Measurements from ENCODE around the gene MOV10L1.
"Not testable (repeated sequence)": the region's sequence is repeated elsewhere in the genome, so short reads cannot be mapped to it uniquely, and the experiment has no call there.

Gene MOV10L1

DNA sequence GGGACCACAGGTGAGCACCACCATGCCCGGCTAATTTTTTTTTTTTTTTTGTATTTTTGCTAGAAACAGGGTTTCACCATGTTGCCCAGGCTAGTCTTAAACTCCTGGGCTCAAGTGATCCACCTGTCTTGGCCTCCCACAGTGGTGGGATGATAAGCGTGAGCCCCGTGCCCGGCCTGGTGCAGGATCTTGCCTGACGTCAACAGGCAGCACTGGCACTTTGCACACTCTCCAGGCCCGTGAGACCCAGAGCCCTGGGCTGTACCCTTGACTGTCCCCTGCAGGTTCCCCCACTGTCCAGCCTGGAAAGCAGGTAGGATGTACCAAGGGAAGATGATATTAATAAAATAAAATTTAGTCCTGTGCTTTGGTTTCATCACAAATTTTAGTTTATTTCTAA lies 51.7 kb downstream of the MOV10L1 start:
- DNase-seq: peak; percentile 25

DNA sequence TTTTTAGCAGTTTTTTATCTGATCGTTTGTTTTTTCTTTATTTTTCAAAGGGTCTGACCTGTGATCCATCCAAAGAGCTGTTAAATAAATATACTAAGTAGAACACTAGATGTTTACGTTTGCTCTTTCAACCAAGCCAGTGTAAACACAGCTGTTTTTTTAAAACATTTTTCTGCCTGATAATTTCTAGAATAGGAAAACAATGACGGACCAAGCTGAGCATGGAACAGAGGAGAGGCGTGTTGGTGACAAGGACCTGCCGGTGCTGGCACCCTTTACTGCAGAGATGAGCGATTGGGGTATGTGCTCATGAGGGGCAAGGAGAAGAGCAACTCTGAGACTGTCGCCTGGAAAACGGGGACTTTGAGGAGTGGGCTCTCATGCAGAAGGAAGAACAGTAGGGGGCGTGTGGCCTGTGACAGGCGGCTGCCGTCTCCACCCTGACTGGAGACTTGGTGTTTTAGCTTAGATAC lies 52.1 kb downstream of the MOV10L1 start:
- peak; percentile 22 for DNase-seq

DNA sequence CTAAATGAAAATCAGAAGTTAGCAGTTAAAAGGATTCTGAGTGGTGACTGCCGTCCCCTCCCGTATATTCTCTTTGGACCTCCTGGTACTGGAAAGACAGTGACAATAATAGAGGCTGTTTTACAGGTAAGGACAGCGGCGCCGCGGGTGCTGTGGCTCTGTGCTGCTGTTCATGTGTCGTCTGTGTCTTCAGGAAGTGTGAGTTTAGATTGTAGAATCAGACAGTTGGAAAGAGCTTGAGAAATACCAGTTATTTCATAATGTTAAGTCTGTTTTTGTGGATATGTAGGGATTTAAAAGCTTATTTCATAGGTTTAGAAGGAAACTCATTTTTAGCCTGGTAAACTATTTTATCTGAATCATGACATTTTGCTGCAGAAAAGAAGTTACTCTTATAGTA lies 53.3 kb downstream of the MOV10L1 start:
- DNase-seq: no peak

DNA sequence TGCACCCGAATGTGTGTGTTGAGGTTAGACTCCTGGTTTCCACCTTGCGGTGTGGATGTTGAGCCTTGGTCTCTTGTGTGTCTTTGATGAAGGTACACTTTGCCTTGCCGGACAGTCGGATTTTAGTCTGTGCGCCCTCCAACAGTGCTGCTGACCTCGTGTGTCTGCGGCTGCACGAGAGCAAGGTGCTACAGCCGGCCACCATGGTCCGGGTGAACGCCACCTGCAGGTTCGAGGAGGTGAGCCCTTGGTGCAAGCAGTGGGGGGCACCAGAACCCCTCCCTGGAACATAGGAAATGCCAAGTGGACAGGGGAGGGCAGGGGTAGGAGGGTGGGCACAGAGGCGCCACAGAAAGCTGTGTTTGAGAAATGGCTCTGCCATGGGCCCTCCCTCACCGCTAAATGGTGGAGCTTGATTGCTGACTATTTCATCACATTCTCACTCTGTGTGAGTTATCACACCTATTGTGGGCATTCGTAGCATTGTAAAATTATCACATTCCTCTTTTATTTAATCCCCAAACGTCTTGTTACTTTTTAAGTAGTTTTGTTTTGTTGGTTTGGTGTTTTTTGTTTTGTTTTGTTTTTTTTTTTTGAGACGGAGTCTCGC lies 54.3 kb downstream of the MOV10L1 start:
- DNase-seq: no peak

DNA sequence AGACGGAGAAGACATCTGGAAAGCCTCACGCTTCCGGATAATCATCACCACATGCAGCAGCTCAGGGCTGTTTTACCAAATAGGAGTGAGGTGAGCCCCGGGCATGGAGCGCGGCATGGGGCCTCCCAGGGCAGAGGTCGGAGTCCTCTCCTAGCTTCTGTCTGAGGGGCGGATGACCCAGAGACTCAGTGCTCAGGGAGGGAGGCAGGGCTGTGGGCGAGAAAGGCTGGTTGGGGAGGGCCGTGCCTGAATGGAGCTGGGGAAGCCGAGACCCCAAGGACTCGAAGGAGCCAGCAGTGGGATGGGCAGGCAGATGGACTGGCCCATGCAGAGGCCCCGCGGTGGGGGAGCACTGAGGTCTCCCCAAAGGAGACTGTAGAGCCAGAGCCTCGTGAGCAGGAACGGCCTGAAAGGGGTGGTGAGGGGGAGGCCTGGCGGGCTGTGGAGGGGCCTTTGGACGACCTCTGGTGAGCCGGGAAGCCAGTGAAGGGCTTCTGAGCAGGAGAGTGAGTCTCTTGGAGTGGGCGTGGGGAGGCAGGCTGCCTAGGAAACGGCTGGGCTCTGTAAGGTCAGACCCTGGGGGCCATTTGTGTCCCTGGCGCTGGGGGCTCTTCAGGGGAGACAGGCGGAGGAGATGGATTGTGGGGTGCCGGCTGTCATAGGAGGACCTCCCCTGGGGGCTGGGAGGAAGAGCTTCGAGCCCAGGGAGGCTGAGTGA lies 56.1 kb downstream of the MOV10L1 start:
- no peak for DNase-seq

DNA sequence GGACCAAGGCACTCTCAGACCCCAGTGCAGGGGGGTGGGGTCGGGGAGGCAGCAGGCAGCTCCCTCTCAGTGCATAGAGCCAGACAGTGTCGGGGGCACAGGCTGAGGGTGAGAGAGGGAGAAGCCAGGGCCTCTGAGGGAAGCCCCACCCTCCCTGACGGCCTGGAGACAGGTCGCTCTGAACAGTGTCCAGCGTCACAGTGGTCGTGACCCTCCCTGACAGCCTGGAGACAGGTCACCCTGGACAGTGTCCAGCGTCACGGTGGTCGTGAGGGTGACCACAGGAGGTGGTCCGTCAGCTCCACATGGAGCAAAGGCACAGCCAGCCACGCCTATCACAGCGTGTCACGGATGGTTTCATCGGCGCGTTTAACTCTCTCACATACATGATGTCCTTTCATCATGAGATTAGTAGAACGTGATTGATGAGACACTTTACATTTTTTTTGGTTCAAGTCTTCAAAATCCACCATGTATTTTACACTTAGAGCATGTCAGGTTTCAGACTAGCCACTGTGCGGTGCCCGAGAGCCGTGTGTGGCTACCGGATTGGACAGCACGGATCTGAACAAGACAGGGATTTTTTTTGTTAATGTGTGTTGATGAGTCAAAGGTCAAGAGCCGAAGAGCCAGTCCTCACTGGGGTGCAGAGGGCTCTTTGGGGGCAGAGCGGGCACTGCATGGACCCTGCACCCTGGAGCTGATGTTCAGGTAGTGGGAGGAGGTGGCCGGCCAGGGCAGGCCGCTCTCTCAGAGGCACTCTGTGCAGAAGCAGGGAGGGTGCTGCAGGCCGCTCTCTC lies 56.8 kb downstream of the MOV10L1 start:
- peak; percentile 16 for DNase-seq

DNA sequence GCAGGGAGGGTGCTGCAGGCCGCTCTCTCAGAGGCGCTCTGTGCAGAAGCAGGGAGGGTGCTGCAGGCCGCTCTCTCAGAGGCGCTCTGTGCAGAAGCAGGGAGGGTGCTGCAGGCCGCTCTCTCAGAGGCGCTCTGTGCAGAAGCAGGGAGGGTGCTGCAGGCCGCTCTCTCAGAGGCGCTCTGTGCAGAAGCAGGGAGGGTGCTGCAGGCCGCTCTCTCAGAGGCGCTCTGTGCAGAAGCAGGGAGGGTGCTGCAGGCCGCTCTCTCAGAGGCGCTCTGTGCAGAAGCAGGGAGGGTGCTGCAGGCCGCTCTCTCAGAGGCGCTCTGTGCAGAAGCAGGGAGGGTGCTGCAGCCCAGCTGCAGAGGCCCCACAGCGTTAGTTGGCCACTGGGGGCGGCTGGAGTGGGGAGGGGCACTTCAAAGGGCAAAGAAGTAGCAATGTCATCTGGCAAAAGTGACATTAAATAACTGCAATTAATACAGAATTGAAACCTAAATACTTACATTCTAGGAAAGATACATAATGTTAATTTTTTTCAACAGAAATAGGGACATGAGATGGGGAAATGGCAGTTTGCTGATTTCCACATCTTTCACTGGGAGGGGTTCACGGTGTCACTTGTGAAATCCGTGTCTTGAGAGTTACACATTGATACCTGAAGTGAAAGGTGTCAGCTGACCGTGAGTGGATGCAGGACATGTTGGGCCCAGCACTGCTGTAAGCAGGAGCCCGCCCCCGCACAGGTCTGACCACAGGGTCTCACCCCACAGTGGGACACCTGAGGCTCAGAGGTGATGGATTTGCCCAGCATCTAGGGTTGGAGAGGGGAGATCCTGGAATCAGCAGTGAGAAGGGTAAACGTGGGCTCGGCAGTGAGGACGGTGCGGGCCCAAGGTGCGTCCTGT lies 57.7 kb downstream of the MOV10L1 start:
- not testable (repeated sequence) for DNase-seq

DNA sequence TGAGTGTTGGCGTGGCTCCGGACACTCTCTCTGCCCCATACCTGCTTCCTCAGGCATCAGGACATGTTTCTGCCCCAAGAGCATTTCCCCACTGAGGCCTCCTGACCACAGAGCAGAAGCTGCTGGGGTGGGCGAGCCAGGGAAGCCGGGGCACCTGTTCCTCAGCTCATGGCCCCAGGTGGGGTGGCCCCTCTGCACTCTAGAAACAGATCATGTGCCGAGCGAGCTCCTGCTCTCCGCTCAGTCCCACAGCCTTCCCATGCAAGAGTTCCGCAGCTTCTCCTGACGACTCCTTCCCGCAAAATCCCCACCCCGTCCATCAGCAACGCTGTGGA lies 58.3 kb downstream of the MOV10L1 start:
- no peak for DNase-seq

DNA sequence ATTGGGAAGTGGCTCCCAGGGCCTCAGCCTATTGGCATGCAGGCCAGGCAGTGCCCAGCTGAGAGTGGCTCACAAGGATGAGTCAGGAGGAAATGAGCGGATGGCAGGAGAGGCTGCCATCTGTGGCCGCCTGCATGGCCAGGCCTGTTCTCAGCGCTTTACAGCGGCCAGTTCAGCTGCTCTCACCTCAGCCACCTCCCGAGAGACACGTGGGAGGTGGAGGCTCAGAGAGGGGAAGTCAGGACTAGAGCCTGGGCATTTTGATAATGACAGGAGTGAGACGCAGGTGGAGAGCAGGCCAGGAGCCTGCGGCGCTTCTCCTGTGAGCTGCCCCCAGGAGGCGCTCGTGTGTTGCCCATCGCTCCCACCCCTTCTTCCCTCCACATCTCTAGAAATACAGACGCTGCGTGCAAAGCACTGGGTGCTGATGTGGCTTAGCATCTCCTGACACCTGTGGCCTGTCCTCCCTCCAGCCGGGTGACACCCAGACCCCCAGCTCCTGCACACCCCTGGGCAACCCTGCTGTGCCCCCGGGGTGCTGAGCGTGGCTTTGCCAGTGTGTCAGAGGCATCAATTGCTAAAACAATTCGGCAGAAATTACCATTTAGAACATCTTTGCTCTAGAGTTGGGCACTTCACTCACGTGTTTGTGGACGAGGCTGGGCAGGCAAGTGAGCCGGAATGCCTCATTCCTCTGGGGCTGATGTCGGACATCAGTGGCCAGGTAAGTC lies 59.4 kb downstream of the MOV10L1 start:
- no peak for DNase-seq

DNA sequence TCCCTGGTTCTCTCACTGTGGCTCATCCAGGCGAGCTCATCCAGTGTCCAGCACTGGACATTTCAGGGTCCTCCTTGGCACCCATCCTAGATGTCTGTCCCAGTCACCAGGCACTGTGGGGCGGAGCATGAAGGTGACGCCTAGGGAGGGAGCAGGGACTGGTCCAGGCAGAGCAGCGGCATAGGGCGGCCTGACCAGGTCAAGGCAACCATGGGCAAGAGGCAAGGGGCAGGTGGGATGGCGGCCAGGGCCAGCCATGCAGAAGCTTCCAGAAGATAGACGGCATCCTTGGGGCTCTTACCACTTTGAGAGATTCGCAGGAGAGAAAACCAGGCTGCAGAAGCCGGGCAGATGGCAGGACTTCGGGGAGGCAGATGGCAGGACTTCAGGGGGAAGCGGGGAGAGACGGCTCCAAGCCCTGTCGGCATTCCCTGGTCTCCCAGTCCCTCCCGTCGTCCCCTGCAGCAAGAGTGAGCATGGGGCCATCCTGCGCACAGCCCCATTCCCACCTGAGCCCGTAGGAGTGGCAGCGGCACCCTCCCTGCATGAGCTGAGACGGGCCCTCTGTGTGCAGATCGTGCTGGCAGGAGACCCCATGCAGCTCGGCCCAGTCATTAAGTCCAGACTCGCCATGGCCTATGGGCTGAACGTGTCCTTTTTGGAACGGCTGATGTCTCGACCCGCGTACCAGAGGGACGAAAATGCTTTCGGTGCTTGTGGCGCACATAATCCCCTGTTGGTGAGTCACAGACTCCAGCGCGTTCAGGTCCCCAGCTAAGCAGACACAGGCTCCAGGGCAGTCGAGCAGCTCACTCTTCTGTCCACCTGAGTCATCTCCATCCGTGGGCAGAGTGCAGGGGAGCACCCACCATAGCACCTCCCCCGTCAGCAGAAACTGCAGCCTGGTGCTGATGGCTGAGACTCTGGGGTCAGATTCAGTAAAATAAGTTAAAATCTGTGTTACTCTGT lies 60.6 kb downstream of the MOV10L1 start:
- DNase-seq: no peak

DNA sequence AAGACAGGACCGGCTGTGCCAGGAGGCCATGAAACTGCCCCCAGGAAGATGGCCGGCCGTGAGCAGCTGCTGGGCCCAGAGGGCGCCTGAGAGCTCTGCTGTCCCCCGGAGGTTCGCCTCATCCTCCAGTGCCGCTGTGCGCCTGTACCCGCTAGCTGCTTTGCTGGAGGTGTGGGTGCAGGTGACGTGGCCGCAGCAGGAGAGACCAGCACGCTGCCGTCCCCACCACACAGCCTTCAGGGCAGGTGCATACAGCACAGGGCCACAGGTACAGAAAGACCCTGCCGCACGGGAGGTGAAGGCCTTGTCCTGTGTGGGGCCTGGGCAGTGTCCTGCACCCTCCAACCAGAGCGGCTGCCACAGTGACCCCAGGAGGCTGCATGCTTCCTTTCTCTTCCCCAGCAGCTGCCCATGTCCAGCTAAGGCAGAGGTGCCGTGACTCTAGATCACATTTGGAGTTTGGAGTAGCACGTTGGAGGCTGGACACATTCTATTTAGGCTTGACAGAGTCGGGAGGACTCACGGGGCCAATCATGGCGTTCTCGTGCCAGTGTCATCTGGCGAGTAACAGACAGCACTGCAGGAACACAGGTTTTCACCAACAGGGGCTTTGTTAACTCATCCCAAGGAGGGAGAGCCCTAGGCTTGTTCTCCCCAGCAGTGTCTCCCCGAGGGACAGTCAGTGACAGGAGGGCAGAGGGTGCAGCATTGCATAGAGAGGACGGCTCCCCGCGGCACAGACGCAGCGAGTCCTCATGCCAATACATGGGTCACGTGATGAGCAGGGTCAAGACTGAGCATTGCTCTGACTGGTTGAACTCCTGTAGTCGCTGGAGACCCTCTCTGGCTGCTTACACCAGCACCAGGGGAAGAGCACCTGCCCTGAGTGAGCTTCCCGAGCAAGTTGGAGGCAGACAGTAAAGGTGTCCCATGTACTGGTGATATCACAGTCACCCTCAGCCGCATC lies 62.0 kb downstream of the MOV10L1 start:
- DNase-seq: no peak

DNA sequence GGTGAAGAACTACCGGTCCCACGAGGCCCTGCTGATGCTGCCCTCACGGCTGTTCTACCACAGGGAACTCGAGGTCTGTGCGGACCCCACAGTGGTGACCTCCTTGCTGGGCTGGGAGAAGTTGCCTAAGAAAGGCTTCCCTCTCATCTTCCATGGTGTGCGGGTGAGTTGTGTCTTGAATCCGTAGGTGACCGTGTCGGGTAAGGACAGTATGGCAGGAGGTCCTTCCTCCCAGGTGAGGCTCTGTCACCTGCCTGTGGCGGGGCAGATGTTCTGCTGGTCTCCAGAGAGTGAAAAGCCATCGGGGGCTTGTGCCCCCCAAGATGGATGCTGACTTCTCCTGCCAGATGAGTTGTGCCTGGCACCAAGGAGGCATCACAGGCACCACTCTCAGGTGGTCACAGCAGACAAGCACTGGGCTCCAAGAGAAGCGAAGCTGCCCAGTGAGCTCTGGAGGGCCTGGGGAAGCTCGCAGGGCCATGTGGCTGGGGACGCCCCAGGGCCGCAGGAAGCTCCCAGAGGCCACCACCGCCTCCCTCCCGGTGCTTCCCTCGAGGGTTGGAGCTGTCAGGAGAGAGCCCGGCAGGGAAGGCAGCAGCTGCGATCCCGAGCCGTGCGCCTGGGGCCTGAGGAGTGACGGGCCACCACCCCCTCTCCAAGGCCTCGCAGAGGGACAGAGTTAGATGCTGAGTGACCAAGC lies 63.4 kb downstream of the MOV10L1 start:
- no peak for DNase-seq

DNA sequence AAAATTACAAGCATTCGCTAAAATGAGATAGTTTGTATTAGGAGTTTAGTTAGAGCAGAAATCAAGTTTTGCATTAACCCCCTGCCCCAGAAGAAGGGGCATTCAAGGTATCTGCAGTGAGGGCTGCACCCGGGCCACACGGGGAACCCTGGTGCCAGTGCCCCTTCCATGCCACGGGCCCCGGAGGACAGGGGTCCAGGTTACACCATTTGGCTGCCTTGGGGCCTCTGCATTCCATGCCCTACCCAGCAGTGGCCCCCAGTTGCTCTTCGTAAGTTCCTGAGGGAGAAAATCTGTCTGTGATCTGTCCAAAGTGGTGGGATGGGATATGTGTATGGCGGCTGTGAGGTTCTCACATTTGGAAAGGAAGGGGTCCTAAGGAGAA lies 63.9 kb downstream of the MOV10L1 start:
- DNase-seq: no peak

DNA sequence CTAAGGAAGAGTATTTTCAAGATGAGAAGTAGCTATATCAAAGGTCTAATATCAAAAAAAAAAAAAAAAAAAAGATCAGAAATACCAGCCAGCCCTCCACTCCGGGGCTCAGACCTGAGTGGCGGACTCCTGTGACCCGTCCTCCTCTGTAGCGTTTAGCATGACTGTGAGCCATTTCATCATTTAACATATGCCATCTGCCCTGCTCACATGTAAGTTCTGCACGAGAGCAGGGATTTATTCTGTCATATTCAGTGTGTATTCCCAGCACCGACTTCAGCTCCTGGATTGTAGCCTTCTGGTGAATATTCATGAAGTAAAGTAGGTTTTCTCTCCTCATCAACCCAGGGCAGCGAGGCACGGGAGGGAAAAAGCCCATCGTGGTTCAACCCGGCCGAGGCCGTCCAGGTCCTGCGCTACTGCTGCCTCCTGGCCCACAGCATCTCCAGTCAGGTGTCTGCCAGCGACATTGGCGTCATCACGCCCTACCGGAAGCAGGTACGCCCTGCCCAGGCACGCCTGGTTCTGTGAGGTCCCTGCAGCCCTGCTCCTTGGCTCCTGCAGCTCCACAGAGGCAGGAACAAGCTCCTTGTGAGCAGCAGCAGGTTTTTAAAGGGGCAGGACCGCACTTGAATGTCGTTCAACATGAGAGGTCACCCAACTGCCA lies 68.0 kb downstream of the MOV10L1 start:
- DNase-seq: no peak

DNA sequence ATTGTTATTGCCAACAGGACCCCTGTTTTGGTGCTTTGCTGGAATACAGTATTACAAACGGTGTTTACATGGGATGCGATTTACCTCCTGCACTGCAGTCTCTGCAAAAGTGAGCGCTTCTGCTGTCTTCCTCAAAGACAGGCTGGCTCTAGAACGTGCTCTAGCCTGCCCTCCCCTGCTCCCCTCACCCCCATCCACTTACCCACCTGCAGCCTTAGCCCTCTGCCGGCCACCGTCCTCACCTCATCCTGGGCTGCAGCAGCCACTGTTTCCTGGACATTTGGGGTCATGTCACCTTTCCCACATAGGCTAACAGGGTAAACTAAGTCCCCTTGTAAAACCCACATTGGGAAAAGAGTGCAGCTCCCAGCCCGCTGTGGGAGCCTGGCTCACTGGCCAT lies 71.1 kb downstream of the MOV10L1 start:
- no peak for DNase-seq

DNA sequence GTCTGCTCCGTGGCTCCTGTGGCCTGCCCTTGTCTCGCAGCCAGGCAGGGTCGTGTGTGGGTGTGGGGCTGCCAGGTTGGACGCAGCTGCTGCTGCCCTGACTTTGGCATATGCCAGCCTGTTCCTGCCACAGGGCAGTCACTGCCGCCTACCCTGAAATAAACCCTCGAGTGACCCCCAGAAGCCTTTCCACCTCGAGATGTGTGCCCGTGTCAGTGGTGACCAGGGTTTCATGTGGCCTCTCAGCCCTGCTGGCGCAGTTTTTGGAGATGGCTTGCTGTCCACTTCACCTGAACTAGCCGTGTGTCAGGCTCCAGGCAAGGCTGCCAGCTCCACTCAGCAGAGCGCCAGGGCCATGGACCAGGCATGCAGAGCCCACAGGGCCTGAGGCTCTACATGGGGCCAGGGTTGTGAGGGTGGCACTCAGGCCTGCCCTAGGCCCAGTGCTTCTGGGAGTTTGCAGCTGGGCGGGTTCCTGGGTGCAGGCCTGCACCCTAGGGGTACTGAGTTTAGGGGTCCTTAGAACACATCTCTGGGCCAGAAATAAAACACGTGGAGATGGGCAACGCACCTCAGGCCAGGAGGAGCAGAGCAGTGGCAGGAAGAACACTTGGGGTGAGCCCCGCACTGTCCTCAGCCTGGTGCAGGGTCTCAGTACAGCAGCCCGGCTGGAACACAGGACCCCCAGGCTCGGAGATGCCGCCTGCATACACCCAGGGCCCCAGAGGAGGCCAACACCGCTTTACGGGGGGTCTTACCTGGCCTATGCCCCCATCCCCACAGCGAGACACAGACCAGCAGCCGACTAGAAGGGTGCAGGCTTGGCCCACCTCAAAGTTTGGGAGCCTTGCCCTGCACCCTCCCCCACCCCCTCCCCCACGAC lies 71.9 kb downstream of the MOV10L1 start:
- no peak for DNase-seq

DNA sequence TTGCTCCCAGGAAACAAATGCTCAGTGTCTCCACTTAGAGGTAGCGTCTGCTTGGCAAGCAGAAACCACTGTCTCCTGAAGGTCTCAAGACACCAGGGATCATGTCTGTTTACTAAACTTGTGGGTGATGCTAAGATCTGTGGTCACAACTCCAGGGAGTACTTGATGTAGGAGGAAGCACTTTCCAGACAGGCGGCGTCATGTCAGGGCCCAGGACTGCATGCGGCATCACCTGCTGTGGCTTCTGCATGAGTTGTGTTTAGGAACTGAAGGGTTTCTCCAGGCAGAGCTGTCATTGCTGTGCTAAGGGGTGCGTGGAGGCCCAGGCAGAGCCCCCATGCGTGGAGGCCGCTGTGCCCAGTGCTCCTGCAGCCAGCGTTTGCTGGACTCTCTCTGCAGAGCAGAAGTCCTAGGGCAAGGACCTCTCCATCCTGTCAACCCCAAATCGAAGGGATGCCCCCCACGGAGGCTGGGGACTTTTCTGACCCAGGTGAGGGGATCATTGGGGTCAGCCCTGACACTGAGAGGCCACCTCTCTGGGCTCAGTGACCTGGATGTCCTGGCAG lies 72.7 kb downstream of the MOV10L1 start:
- DNase-seq: no peak

Measured in NCI-H774 (cell line).